Spleen (tissue), 11 donors: ENCODE measurements around the gene TMEM132D. TPM values are rescaled to one million over a fixed set of nuclear protein-coding genes. Genes with fewer than 3 reads are reported as not detected.

Source experiments
- DNase-seq: peaks from one replicate; pipeline ENCODE4 v3.0.0-alpha.2; 2020
- H3K27ac ChIP-seq, 8 donors: fragments of 200-600 bp; sonication (generic) in 7 of 8; 1 replicate in 4 of 8; 2 replicates in 4 of 8; pipeline versions ENCODE4 v1.5.0 to v1.8.0; 2016 to 2021; ENCODE audit warnings: inconsistent platforms in 4 of 8, mild to moderate bottlenecking in 4 of 8, moderate library complexity in 1 of 8
- H3K27me3 ChIP-seq, 7 donors: fragments of 200-600 bp; sonication (generic) in 6 of 7; replicated peaks in 1 of 7; 1 replicate in 4 of 7; 2 replicates in 3 of 7; pipeline versions ENCODE4 v1.5.0 to v1.8.0; 2016 to 2021; ENCODE audit warnings: inconsistent platforms in 3 of 7, mild to moderate bottlenecking in 1 of 7
- H3K36me3 ChIP-seq, 6 donors: fragments of 200-600 bp; sonication (generic) in 5 of 6; 1 replicate in 4 of 6; 2 replicates in 2 of 6; pipeline versions ENCODE4 v1.5.0 to v1.8.0; 2016 to 2021; ENCODE audit warnings: inconsistent platforms in 2 of 6
- H3K4me1 ChIP-seq, 6 donors: fragments of 200-600 bp; sonication (generic) in 5 of 6; 1 replicate in 3 of 6; 2 replicates in 3 of 6; pipeline versions ENCODE4 v1.5.0 to v1.8.0; 2016 to 2021; ENCODE audit warnings: inconsistent platforms in 3 of 6
- H3K4me3 ChIP-seq, 8 donors: fragments of 200-600 bp; sonication (generic) in 7 of 8; 1 replicate in 4 of 8; 2 replicates in 4 of 8; pipeline versions ENCODE4 v1.5.0 to v1.8.0; 2016 to 2021; ENCODE audit warnings: inconsistent platforms in 4 of 8, mild to moderate bottlenecking in 4 of 8, moderate library complexity in 2 of 8
- H3K9me3 ChIP-seq, 8 donors: fragments of 200-600 bp; sonication (generic) in 7 of 8; 1 replicate in 4 of 8; 2 replicates in 4 of 8; pipeline versions ENCODE4 v1.5.0 to v1.8.0; 2016 to 2021; ENCODE audit warnings: inconsistent platforms in 4 of 8
- POLR2A ChIP-seq, 3 donors: fragments of 450-650 bp; IDR thresholded peaks; one replicate each; pipeline ENCODE4 v1.5.1; 2017; ENCODE audit warnings: antibody characterized with exemption in 3 of 3, mild to moderate bottlenecking in 1 of 3
- POLR2AphosphoS5 ChIP-seq, 3 donors: sonication (generic); formaldehyde crosslinking; IDR thresholded peaks; one replicate each; pipeline ENCODE4 v1.5.1; 2017; ENCODE audit warnings: antibody characterized with exemption in 3 of 3
- WGBS, 5 donors: extraction: QIAGEN DNeasy Blood & Tissue Kit in 3 of 5; methylation state at CpG; one replicate each; pipeline versions ENCODE4 v1.1.5 to v1.1.7; 2013 to 2018; 5-methylcytosine and 5-hydroxymethylcytosine counted together
- intact Hi-C: fragments of 100-400 bp; cut with DNase I; formaldehyde crosslinking; loops from one replicate; pipeline ENCODE4 v1.15.0; 2023; ENCODE audit warnings: low total_unique reads
- polyA plus RNA-seq, 3 donors: library from polyadenylated mRNA; stranded (reverse); fragments of 200-250 nt; gene quantifications; one replicate each; pipeline ENCODE4 v1.2.1, GENCODE V29; 2013
- total RNA-seq, 7 donors: library from RNA; depleted of rRNA in 3 of 7; stranded (reverse); fragments of >200 nt in 3 of 7; fragmentation: NEBNext Ultra II Directional in 4 of 7; extraction: Animal tissue kit (Norgen Biotek cat#: 25700) in 4 of 7; gene quantifications; one replicate each; pipeline versions ENCODE4 v1.1.0 to v1.2.1, GENCODE V29; 2016 to 2021
- TF ChIP-seq, protein P1 (sequence below), 11 experiments: fragments of 200-600 bp in 7 of 11; fragments of 450-650 bp in 4 of 11; sonication (generic) in 4 of 11; IDR thresholded peaks in 8 of 11; conservative IDR thresholded peaks in 3 of 11; 1 replicate in 7 of 11; 2 replicates in 4 of 11; pipeline versions ENCODE4 v1.4.0 to v1.8.0; 2016 to 2021; ENCODE audit warnings: antibody characterized with exemption in 11 of 11, inconsistent platforms in 4 of 11, mild to moderate bottlenecking in 1 of 11
- donor health status: healthy with polysubstance abuse.
- donor health status: DM: no; HTN: no; CAD: no; lungs with moderate emphysema.
- donor health status: DM: no; HTN: no; CAD: no.
- donor health status: Bipolar disorder and iron deficiency.
- donor health status: healthy.
- donor health status: DM: no; HTN: no; CAD: no.
- donor health status: DM: yes; HTN: yes; CAD: no.

The TMEM132D gene
- total and polyA plus RNA-seq, 10 donors: 0.03 TPM; not detected in 9

GRCh38 chr12:129566800-129567199 lies 337.0 kb downstream of the TMEM132D start:
- Histone ChIP-seq H3K36me3 (no peaks in the 10 kb centered on the region), H3K4me3 (no peak overlapping the region), H3K9me3 (peaks cover 0 to 9% (median 0%) of the 10 kb centered on the region in 8 donors), H3K27ac (no peak overlapping the region), H3K4me1 (no peaks in the 10 kb centered on the region), H3K27me3 (no peaks in the 10 kb centered on the region)
- 74 to 83% (median 76%) methylated on average over 5 of the region's 5 CpGs for WGBS, 5 donors
- DNase-seq: no peak
- intact Hi-C loops: no loop called here
- TF ChIP-seq POLR2AphosphoS5 (IDR thresholded peaks at IDR 0.05): no peak
- TF ChIP-seq POLR2A (IDR thresholded peaks at IDR 0.05): no peak
- TF ChIP-seq, protein P1, sequence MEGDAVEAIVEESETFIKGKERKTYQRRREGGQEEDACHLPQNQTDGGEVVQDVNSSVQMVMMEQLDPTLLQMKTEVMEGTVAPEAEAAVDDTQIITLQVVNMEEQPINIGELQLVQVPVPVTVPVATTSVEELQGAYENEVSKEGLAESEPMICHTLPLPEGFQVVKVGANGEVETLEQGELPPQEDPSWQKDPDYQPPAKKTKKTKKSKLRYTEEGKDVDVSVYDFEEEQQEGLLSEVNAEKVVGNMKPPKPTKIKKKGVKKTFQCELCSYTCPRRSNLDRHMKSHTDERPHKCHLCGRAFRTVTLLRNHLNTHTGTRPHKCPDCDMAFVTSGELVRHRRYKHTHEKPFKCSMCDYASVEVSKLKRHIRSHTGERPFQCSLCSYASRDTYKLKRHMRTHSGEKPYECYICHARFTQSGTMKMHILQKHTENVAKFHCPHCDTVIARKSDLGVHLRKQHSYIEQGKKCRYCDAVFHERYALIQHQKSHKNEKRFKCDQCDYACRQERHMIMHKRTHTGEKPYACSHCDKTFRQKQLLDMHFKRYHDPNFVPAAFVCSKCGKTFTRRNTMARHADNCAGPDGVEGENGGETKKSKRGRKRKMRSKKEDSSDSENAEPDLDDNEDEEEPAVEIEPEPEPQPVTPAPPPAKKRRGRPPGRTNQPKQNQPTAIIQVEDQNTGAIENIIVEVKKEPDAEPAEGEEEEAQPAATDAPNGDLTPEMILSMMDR (IDR thresholded peaks at IDR 0.05 in 8 of 11, conservative IDR thresholded peaks at IDR 0.05 in 3 of 11): no peak

GRCh38 chr12:129564768-129565167 lies 339.1 kb downstream of the TMEM132D start:
- TF ChIP-seq POLR2A (IDR thresholded peaks at IDR 0.05) (no peak), POLR2AphosphoS5 (IDR thresholded peaks at IDR 0.05) (no peak)
- TF ChIP-seq, protein P1 (IDR thresholded peaks at IDR 0.05 in 8 of 11, conservative IDR thresholded peaks at IDR 0.05 in 3 of 11): no peak
- WGBS, 5 donors: 48 to 60% (median 54%) methylated on average over 2 of the region's 2 CpGs
- no peaks in the 10 kb centered on the region for H3K36me3 ChIP-seq
- H3K27ac ChIP-seq: no peak overlapping the region
- H3K4me1 ChIP-seq: no peaks in the 10 kb centered on the region
- no peak overlapping the region for H3K4me3 ChIP-seq
- no peaks in the 10 kb centered on the region for H3K27me3 ChIP-seq
- intact Hi-C loops: no loop called here
- peaks cover 0 to 9% (median 0%) of the 10 kb centered on the region in 8 donors for H3K9me3 ChIP-seq
- no peak for DNase-seq

GRCh38 chr12:129563266-129563665 lies 340.6 kb downstream of the TMEM132D start:
- no peaks in the 10 kb centered on the region for H3K27me3 ChIP-seq
- H3K4me3 ChIP-seq: no peak overlapping the region
- DNase-seq: no peak
- no peaks in the 10 kb centered on the region for H3K36me3 ChIP-seq
- no peak overlapping the region for H3K27ac ChIP-seq
- no peak for TF ChIP-seq POLR2AphosphoS5 (IDR thresholded peaks at IDR 0.05)
- TF ChIP-seq, protein P1 (IDR thresholded peaks at IDR 0.05 in 8 of 11, conservative IDR thresholded peaks at IDR 0.05 in 3 of 11): no peak
- TF ChIP-seq POLR2A (IDR thresholded peaks at IDR 0.05): no peak
- no peaks in the 10 kb centered on the region for H3K4me1 ChIP-seq
- peaks cover 0 to 9% (median under 1%) of the 10 kb centered on the region in 8 donors for H3K9me3 ChIP-seq
- intact Hi-C loops: no loop called here
- WGBS, 5 donors: 58 to 75% (median 68%) methylated on average over 2 of the region's 2 CpGs

- H3K9me3 ChIP-seq: peaks cover 0 to 9% (median 1%) of the 10 kb centered on the region in 8 donors
- intact Hi-C loops: no loop called here
- H3K4me3 ChIP-seq: no peak overlapping the region
- no peak for DNase-seq
- H3K4me1 ChIP-seq: no peaks in the 10 kb centered on the region
- 76 to 84% (median 80%) methylated on average over 2 of the region's 2 CpGs for WGBS, 5 donors
- no peak overlapping the region for H3K27ac ChIP-seq
- no peaks in the 10 kb centered on the region for H3K36me3 ChIP-seq
- TF ChIP-seq POLR2A (IDR thresholded peaks at IDR 0.05) (no peak), POLR2AphosphoS5 (IDR thresholded peaks at IDR 0.05) (no peak)
- TF ChIP-seq, protein P1 (IDR thresholded peaks at IDR 0.05 in 8 of 11, conservative IDR thresholded peaks at IDR 0.05 in 3 of 11): no peak
- H3K27me3 ChIP-seq: no peaks in the 10 kb centered on the region
Measured at GRCh38 chr12:129561304-129561703, 342.5 kb downstream of the TMEM132D start.
